Body of pancreas (tissue), 4 donors: ENCODE data around the gene IL1R1. TPM values are rescaled to one million over a fixed set of nuclear protein-coding genes. Genes with fewer than 3 reads are reported as not detected.

Experiments
- ATAC-seq: fragments of 150-250 bp; one replicate; pipeline ENCODE4 v1.9.1; 2016
- DNase-seq, 4 donors: peaks; one replicate each; pipeline ENCODE4 v3.0.0-alpha.2; 2019
- H3K27ac ChIP-seq, 4 donors: fragments of 200-600 bp; sonication (generic); 1 replicate in 3 of 4; 2 replicates in 1 of 4; pipeline versions ENCODE4 v1.5.1 to v1.6.1; 2016 to 2019; ENCODE audit warnings: mild to moderate bottlenecking in 1 of 4, mixed read lengths in 1 of 4, moderate library complexity in 1 of 4
- H3K27me3 ChIP-seq, 2 donors: fragments of 200-600 bp; sonication (generic); one replicate each; pipeline ENCODE4 v1.6.0; 2016; ENCODE audit warnings: mild to moderate bottlenecking in 1 of 2
- H3K36me3 ChIP-seq, 2 donors: fragments of 200-600 bp; sonication (generic); replicated peaks in 1 of 2; 2 replicates each; pipeline ENCODE4 v1.5.1; 2016; ENCODE audit warnings: low read depth in 2 of 2; ENCODE audit not compliant: insufficient read depth in 1 of 2
- H3K4me1 ChIP-seq: fragments of 200-600 bp; sonication (generic); one replicate; pipeline ENCODE4 v1.6.0; 2016
- H3K4me3 ChIP-seq, 2 donors: fragments of 200-600 bp; sonication (generic); 1 replicate in 1 of 2; 2 replicates in 1 of 2; pipeline ENCODE4 v1.5.1; 2016 to 2019
- H3K9me3 ChIP-seq, 3 donors: fragments of 200-600 bp; sonication (generic); 1 replicate in 2 of 3; 2 replicates in 1 of 3; pipeline ENCODE4 v1.5.1; 2016
- CTCF ChIP-seq, 7 experiments: fragments of 450-650 bp in 4 of 7; fragments of 200-600 bp in 3 of 7; sonication (generic) in 3 of 7; IDR thresholded peaks; one replicate each; pipeline ENCODE4 v1.5.1; 2016 to 2019; ENCODE audit warnings: antibody characterized with exemption in 7 of 7
- POLR2A ChIP-seq, 3 donors: fragments of 450-650 bp; IDR thresholded peaks; one replicate each; pipeline ENCODE4 v1.6.1; 2016; ENCODE audit warnings: antibody characterized with exemption in 3 of 3, mild to moderate bottlenecking in 2 of 3
- WGBS, 2 donors: methylation state at CpG; one replicate each; pipeline ENCODE4 v1.1.5; 2017; 5-methylcytosine and 5-hydroxymethylcytosine counted together
- intact Hi-C: fragments of 100-400 bp; cut with DNase I; formaldehyde crosslinking; loops from one replicate; pipeline ENCODE4 v1.15.1; 2023
- total RNA-seq, 2 donors: library from RNA; depleted of rRNA; stranded (reverse); fragments of >200 nt; gene quantifications; one replicate each; pipeline ENCODE4 v1.1.0, GENCODE V29; 2016

IL1R1 gene
- total RNA-seq, 2 donors from 2014 or later: 53.4 to 55.4 TPM

- DNase-seq (peak; percentile 47 to 70 (median 60)), ATAC-seq (peak; percentile 78)
- Histone ChIP-seq H3K9me3 (no peaks in the 10 kb centered on the region), H3K4me3 (no peak overlapping the region), H3K36me3 (peaks cover 0 to 5% of the 10 kb centered on the region in 2 donors), H3K27me3 (no peaks in the 10 kb centered on the region), H3K4me1 (peaks cover 24% of the 10 kb centered on the region), H3K27ac (peak overlapping the region in 1 of 4 donors; percentile 43)
- intact Hi-C loops: no loop called here
- TF ChIP-seq POLR2A (IDR thresholded peaks at IDR 0.05): no peak
- peak; percentile 40 to 81 (median 67) for TF ChIP-seq CTCF (IDR thresholded peaks at IDR 0.05)
- WGBS, 2 donors: 17 to 18% methylated on average over 4 of the region's 4 CpGs
Measured at GRCh38 chr2:102166189-102166845, 23.8 kb downstream of the IL1R1 start.

- Histone ChIP-seq H3K27me3 (no peaks in the 10 kb centered on the region), H3K9me3 (no peaks in the 10 kb centered on the region), H3K27ac (no peak overlapping the region), H3K36me3 (peaks cover 0 to 17% of the 10 kb centered on the region in 2 donors), H3K4me1 (peaks cover 14% of the 10 kb centered on the region), H3K4me3 (no peak overlapping the region)
- DNase-seq (no peak), ATAC-seq (no peak)
- 88 to 93% methylated on average over 5 of the region's 5 CpGs for WGBS, 2 donors
- intact Hi-C loops: no loop called here
- TF ChIP-seq CTCF (IDR thresholded peaks at IDR 0.05) (no peak), POLR2A (IDR thresholded peaks at IDR 0.05) (no peak)
Measured at GRCh38 chr2:102168026-102168771, 25.7 kb downstream of the IL1R1 start.

- Histone ChIP-seq H3K27me3 (no peaks in the 10 kb centered on the region), H3K27ac (no peak overlapping the region), H3K4me3 (no peak overlapping the region), H3K36me3 (peaks cover 8 to 29% of the 10 kb centered on the region in 2 donors), H3K4me1 (no peaks in the 10 kb centered on the region), H3K9me3 (no peaks in the 10 kb centered on the region)
- 77 to 91% methylated on average over 5 of the region's 5 CpGs for WGBS, 2 donors
- TF ChIP-seq POLR2A (IDR thresholded peaks at IDR 0.05): no peak
- TF ChIP-seq CTCF (IDR thresholded peaks at IDR 0.05): no peak
- intact Hi-C loops: no loop called here
- no peak for ATAC-seq
- no peak for DNase-seq
Measured at GRCh38 chr2:102171946-102172345, 29.4 kb downstream of the IL1R1 start.

- ATAC-seq: no peak
- no peak for TF ChIP-seq CTCF (IDR thresholded peaks at IDR 0.05)
- TF ChIP-seq POLR2A (IDR thresholded peaks at IDR 0.05): no peak
- WGBS, 2 donors: 75 to 78% methylated on average over 3 of the region's 3 CpGs
- no peak overlapping the region for H3K27ac ChIP-seq
- peaks cover 8 to 29% of the 10 kb centered on the region in 2 donors for H3K36me3 ChIP-seq
- no peak overlapping the region for H3K4me3 ChIP-seq
- DNase-seq: no peak
- no peaks in the 10 kb centered on the region for H3K4me1 ChIP-seq
- no peaks in the 10 kb centered on the region for H3K27me3 ChIP-seq
- no peaks in the 10 kb centered on the region for H3K9me3 ChIP-seq
- intact Hi-C loops: no loop called here
Measured at GRCh38 chr2:102172745-102173144, 30.2 kb downstream of the IL1R1 start.
